PFSK-1 (cell line): ENCODE data around the gene EIF2S3.

Experiments used
- FOXP2 ChIP-seq: optimal IDR thresholded peaks from 2 replicates; pipeline ENCODE3; 2011; ENCODE audit warnings: borderline replicate concordance, control low read depth, inconsistent platforms; ENCODE audit not compliant: insufficient read depth; ENCODE audit errors: extremely low read length, extremely low read depth
- POLR2AphosphoS5 ChIP-seq: IDR thresholded peaks from 2 replicates; pipeline ENCODE4 v1.6.1; 2012; ENCODE audit warnings: low read depth, mild to moderate bottlenecking, control low read depth, low read length, moderate library complexity
- REST ChIP-seq, 2 experiments: IDR thresholded peaks; 2 replicates each; pipeline versions ENCODE4 v1.6.1 to v1.8.0; 2011 to 2012; ENCODE audit warnings: low read depth in 2 of 2, low read length in 2 of 2, control low read depth in 1 of 2, inconsistent platforms in 1 of 2, mild to moderate bottlenecking in 1 of 2, moderate library complexity in 1 of 2; ENCODE audit not compliant: insufficient read depth in 1 of 2
- SIN3A ChIP-seq: IDR thresholded peaks from 2 replicates; pipeline ENCODE4 v1.6.1; 2012; ENCODE audit warnings: mild to moderate bottlenecking, low read length, moderate library complexity, borderline replicate concordance; ENCODE audit not compliant: insufficient read depth
- TAF1 ChIP-seq: IDR thresholded peaks from 2 replicates; pipeline ENCODE4 v1.6.1; 2012; ENCODE audit warnings: low read length, control low read depth, borderline replicate concordance; ENCODE audit not compliant: insufficient read depth

EIF2S3 gene

GRCh38 chrX:24026432-24026831 lies 28.3 kb upstream of the EIF2S3 start:
- TF ChIP-seq REST (IDR thresholded peaks at IDR 0.05; ENCODE audit: insufficient read depth in 1 of 2, low read depth in 2 of 2, low read length in 2 of 2) (no peak), FOXP2 (no peak), POLR2AphosphoS5 (no peak), SIN3A (no peak), TAF1 (no peak)

- no peak for TF ChIP-seq FOXP2
- no peak for TF ChIP-seq REST (IDR thresholded peaks at IDR 0.05; ENCODE audit: insufficient read depth in 1 of 2, low read depth in 2 of 2, low read length in 2 of 2)
- TF ChIP-seq SIN3A = no peak
- TF ChIP-seq TAF1 = no peak
- no peak for TF ChIP-seq POLR2AphosphoS5
These were observed 27.7 kb upstream of the EIF2S3 start, which contains the start of gene KLHL15 for GRCh38 chrX:24027086-24027485. Gene KLHL15 (minus strand): TSS chrX:24027186. CDS start chrX:24006693, 20,493 bp downstream.

GRCh38 chrX:24027985-24028384 lies 26.8 kb upstream of the EIF2S3 start:
- no peak for TF ChIP-seq POLR2AphosphoS5
- TF ChIP-seq FOXP2 = no peak
- TF ChIP-seq REST (IDR thresholded peaks at IDR 0.05; ENCODE audit: insufficient read depth in 1 of 2, low read depth in 2 of 2, low read length in 2 of 2) = no peak
- no peak for TF ChIP-seq TAF1
- TF ChIP-seq SIN3A = no peak

- TF ChIP-seq REST (IDR thresholded peaks at IDR 0.05; ENCODE audit: insufficient read depth in 1 of 2, low read depth in 2 of 2, low read length in 2 of 2) (no peak), FOXP2 (no peak), POLR2AphosphoS5 (no peak), SIN3A (no peak), TAF1 (no peak)
These were observed 24.2 kb upstream of the EIF2S3 start for GRCh38 chrX:24030597-24030996.

GRCh38 chrX:24034485-24034884 lies 20.3 kb upstream of the EIF2S3 start:
- TF ChIP-seq POLR2AphosphoS5 (no peak), TAF1 (no peak), SIN3A (no peak), FOXP2 (no peak), REST (IDR thresholded peaks at IDR 0.05; ENCODE audit: insufficient read depth in 1 of 2, low read depth in 2 of 2, low read length in 2 of 2) (no peak)
